HG02588 (cell line): ENCODE data around the gene RAB22A.
"Not testable (repeated sequence)": the region's sequence is repeated elsewhere in the genome, so short reads cannot be mapped to it uniquely, and the experiment has no call there.

Experiments
- ATAC-seq: cut with Tn5 transposase; IDR thresholded peaks from one replicate; pipeline ENCODE4 v1.9.1; 2021; ENCODE audit warnings: mild to moderate bottlenecking, moderate library complexity; ENCODE audit not compliant: unreplicated experiment

The RAB22A gene

GRCh38 chr20:58342104-58342945 lies 32.8 kb downstream of the RAB22A start:
- no peak for ATAC-seq

GRCh38 chr20:58344741-58345140 lies 35.2 kb downstream of the RAB22A start:
- ATAC-seq = no peak

- no peak for ATAC-seq
Observed at GRCh38 chr20:58349570-58349969, 40.1 kb downstream of the RAB22A start.

- no peak for ATAC-seq
Observed at GRCh38 chr20:58352468-58352867, 43.0 kb downstream of the RAB22A start.

GRCh38 chr20:58359441-58359840 lies 49.9 kb downstream of the RAB22A start:
- ATAC-seq = no peak

- ATAC-seq = no peak
Observed at GRCh38 chr20:58360936-58361335, 51.4 kb downstream of the RAB22A start.

- no peak for ATAC-seq
Observed at GRCh38 chr20:58361481-58362205, 52.1 kb downstream of the RAB22A start.

- no peak for ATAC-seq
Observed at GRCh38 chr20:58362206-58362516, 52.6 kb downstream of the RAB22A start.

GRCh38 chr20:58362970-58363369 lies 53.5 kb downstream of the RAB22A start:
- no peak for ATAC-seq

GRCh38 chr20:58366866-58367265 lies 57.4 kb downstream of the RAB22A start:
- ATAC-seq = no peak

GRCh38 chr20:58372806-58373205 lies 63.3 kb downstream of the RAB22A start:
- no peak for ATAC-seq

GRCh38 chr20:58373296-58373695 lies 63.8 kb downstream of the RAB22A start:
- ATAC-seq = not testable (repeated sequence)

- ATAC-seq = no peak
Observed at GRCh38 chr20:58374027-58374850, 64.7 kb downstream of the RAB22A start.

GRCh38 chr20:58374906-58375758 lies 65.6 kb downstream of the RAB22A start:
- ATAC-seq = no peak

GRCh38 chr20:58375759-58376352 lies 66.3 kb downstream of the RAB22A start:
- no peak for ATAC-seq

- ATAC-seq = no peak
Observed at GRCh38 chr20:58377017-58377416, 67.5 kb downstream of the RAB22A start.

- no peak for ATAC-seq
Observed at GRCh38 chr20:58377766-58378401, 68.4 kb downstream of the RAB22A start.

GRCh38 chr20:58378704-58379103 lies 69.2 kb downstream of the RAB22A start:
- no peak for ATAC-seq

- ATAC-seq = no peak
Observed at GRCh38 chr20:58381627-58382026, 72.1 kb downstream of the RAB22A start.

- no peak for ATAC-seq
Observed at GRCh38 chr20:58382096-58382495, 72.6 kb downstream of the RAB22A start.
